CD4-positive, alpha-beta memory T cell (primary cell): ENCODE measurements around the gene BASP1. TPM values are rescaled to one million over a fixed set of nuclear protein-coding genes. Genes with fewer than 3 reads are reported as not detected.
"Not testable (repeated sequence)": the region's sequence is repeated elsewhere in the genome, so short reads cannot be mapped to it uniquely, and the experiment has no call there.

Source experiments
- CTCF ChIA-PET: fragments of 350-600 bp; sonication (Branson Sonifier 250); formaldehyde crosslinking; loops from one replicate; lab custom pipeline; 2021; ENCODE audit warnings: inconsistent platforms; ENCODE audit not compliant: partially characterized antibody; lab: Charles Lee
- POLR2A ChIA-PET: fragments of 350-600 bp; sonication (Branson Sonifier 250); formaldehyde crosslinking; loops from one replicate; lab custom pipeline; 2021; ENCODE audit not compliant: partially characterized antibody; lab: Charles Lee
- DNase-seq, 5 donors: peaks; one replicate each; pipeline versions ENCODE4 v3.0.0 to v3.0.0-alpha.2; 2020 to 2022; ENCODE audit warnings: mixed read lengths in 1 of 5
- H3K27ac ChIP-seq: one replicate; pipeline ENCODE4 v1.7.0; 2013; ENCODE audit warnings: low read depth, low read length
- H3K27me3 ChIP-seq: 2 replicates; pipeline ENCODE4 v1.7.0; 2013; ENCODE audit warnings: mild to moderate bottlenecking, low read length, moderate library complexity; ENCODE audit not compliant: insufficient read depth
- H3K36me3 ChIP-seq: 2 replicates; pipeline ENCODE4 v1.7.0; 2013; ENCODE audit warnings: mild to moderate bottlenecking, low read length, moderate library complexity; ENCODE audit not compliant: insufficient read depth
- H3K4me1 ChIP-seq: 2 replicates; pipeline ENCODE4 v1.7.0; 2013; ENCODE audit warnings: mild to moderate bottlenecking, low read length, moderate library complexity; ENCODE audit not compliant: insufficient read depth
- H3K4me3 ChIP-seq, 2 donors: one replicate each; pipeline ENCODE4 v1.7.0; 2013; ENCODE audit warnings: low read length in 2 of 2, mild to moderate bottlenecking in 1 of 2
- H3K9me3 ChIP-seq, 2 donors: one replicate each; pipeline ENCODE4 v1.7.0; 2013; ENCODE audit warnings: low read length in 2 of 2, control low read depth in 1 of 2; ENCODE audit not compliant: control insufficient read depth in 1 of 2
- H3K27ac Mint-ChIP-seq, 7 donors: one replicate each; pipeline ENCODE4 v1.8.0; 2020 to 2021; ENCODE audit warnings: mixed read lengths in 7 of 7, mild to moderate bottlenecking in 6 of 7, inconsistent platforms in 3 of 7, moderate library complexity in 3 of 7
- H3K27me3 Mint-ChIP-seq, 2 donors: one replicate each; pipeline ENCODE4 v1.8.0; 2020 to 2021; ENCODE audit warnings: mixed read lengths in 2 of 2
- H3K36me3 Mint-ChIP-seq, 2 donors: one replicate each; pipeline ENCODE4 v1.8.0; 2020 to 2021; ENCODE audit warnings: mixed read lengths in 2 of 2, inconsistent platforms in 1 of 2, mild to moderate bottlenecking in 1 of 2
- H3K4me1 Mint-ChIP-seq, 4 donors: one replicate each; pipeline ENCODE4 v1.8.0; 2020 to 2021; ENCODE audit warnings: mixed read lengths in 4 of 4, mild to moderate bottlenecking in 1 of 4
- H3K4me3 Mint-ChIP-seq, 8 donors: one replicate each; pipeline ENCODE4 v1.8.0; 2020 to 2021; ENCODE audit warnings: mixed read lengths in 8 of 8, mild to moderate bottlenecking in 7 of 8, moderate library complexity in 6 of 8, inconsistent platforms in 3 of 8
- H3K9me3 Mint-ChIP-seq, 8 donors: one replicate each; pipeline ENCODE4 v1.8.0; 2020 to 2021; ENCODE audit warnings: mixed read lengths in 8 of 8, mild to moderate bottlenecking in 5 of 8, inconsistent platforms in 3 of 8, moderate library complexity in 1 of 8
- intact Hi-C: fragments of 100-400 bp; cut with micrococcal nuclease; formaldehyde crosslinking; loops from one replicate; pipeline ENCODE4 v1.15.1; 2023
- polyA plus RNA-seq, 2 donors: library from polyadenylated mRNA; unstranded; fragments of 300-500 nt; fragmentation: Illumina TruSeq; gene quantifications; one replicate each; pipeline ENCODE4 v1.2.3, GENCODE V29; 2021
- total RNA-seq, 2 experiments: library from RNA; stranded (reverse); gene quantifications; one replicate each; pipeline ENCODE4 v1.2.3, GENCODE V29; 2021

Gene BASP1
- total and polyA plus RNA-seq, 4 experiments from 2014 or later: 0.10 to 0.90 (median 0.74) TPM

DNA sequence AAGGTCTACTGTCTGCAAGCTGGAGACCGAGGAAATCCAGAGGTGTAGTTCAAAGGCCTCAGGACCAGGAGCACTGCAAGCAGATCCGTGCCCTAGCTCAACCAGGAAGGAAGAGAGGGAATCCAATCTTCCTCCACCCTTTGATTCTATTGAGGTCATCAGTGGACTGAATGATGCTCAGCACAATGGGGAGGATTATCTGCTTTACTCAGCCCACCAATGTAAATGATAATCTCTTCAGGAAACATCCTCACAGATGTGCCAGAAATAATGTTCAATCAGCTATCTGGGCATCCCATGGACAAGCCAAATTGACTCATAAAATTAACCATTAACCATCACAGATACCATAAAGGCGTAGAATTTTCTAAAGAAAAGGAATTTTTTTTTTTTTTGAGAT lies 92.0 kb downstream of the BASP1 start:
- no peaks in the 10 kb centered on the region for H3K4me1 Mint-ChIP-seq
- no peak overlapping the region for H3K4me3 Mint-ChIP-seq
- no peak for DNase-seq
- Histone ChIP-seq H3K27ac (no peak overlapping the region), H3K36me3 (no peaks in the 10 kb centered on the region), H3K9me3 (no peaks in the 10 kb centered on the region), H3K4me3 (no peak overlapping the region), H3K27me3 (no peaks in the 10 kb centered on the region), H3K4me1 (no peaks in the 10 kb centered on the region)
- H3K27ac Mint-ChIP-seq: no peak overlapping the region
- intact Hi-C loops: no loop called here
- peaks cover 0 to 10% (median 2%) of the 10 kb centered on the region in 8 donors for H3K9me3 Mint-ChIP-seq
- ChIA-PET CTCF (no interaction called here), POLR2A (no interaction called here)
- H3K27me3 Mint-ChIP-seq: no peaks in the 10 kb centered on the region
- H3K36me3 Mint-ChIP-seq: no peaks in the 10 kb centered on the region

DNA sequence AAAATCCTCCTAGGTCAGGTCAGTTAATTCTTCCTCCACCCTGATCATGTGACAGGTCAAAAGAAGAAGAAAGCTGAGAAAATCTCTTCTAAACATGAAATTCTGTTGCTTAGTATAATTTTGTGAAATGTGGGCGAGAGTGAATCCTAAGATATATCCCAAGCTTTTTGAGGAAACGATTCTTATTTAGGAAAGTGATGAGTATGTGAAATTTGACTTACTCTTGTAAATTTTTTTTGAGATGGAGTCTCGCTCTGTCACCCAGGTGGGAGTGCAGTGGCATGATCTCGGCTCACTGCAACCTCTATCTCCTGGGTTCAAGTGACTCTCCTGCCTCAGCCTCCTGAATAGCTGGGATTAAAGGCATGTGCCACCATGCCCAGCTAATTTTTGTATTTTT lies 93.1 kb downstream of the BASP1 start:
- H3K9me3 ChIP-seq, H3K4me3 ChIP-seq, H3K27ac Mint-ChIP-seq, H3K36me3 ChIP-seq, H3K4me3 Mint-ChIP-seq, H3K36me3 Mint-ChIP-seq, intact Hi-C loops, H3K9me3 Mint-ChIP-seq, H3K27me3 Mint-ChIP-seq, H3K27me3 ChIP-seq, DNase-seq, POLR2A ChIA-PET, CTCF ChIA-PET, H3K4me1 Mint-ChIP-seq, H3K4me1 ChIP-seq, H3K27ac ChIP-seq: not testable (repeated sequence)

DNA sequence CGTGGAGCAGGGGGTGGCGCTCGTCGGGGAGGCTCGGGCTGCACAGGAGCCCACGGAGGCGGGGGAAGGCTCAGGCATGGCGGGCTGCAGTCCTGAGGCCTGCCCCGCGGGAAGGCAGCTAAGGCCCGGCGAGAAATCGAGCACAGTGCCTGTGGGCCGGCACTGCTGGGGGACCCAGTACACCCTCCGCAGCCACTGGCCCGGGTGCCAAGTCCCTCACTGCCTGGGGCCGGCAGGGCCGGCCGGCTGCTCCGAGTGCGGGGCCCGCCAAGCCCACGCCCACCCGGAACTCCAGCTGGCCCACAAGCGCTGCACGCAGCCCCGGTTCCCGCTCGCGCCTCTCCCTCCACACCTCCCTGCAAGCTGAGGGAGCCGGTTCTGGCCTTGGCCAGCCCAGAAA lies 94.4 kb downstream of the BASP1 start:
- H3K4me3 Mint-ChIP-seq, H3K9me3 ChIP-seq, CTCF ChIA-PET, H3K27ac ChIP-seq, H3K36me3 ChIP-seq, DNase-seq, H3K36me3 Mint-ChIP-seq, H3K27me3 ChIP-seq, H3K4me3 ChIP-seq, H3K27me3 Mint-ChIP-seq, H3K9me3 Mint-ChIP-seq, H3K4me1 Mint-ChIP-seq, intact Hi-C loops, H3K27ac Mint-ChIP-seq, H3K4me1 ChIP-seq: not testable (repeated sequence)
- POLR2A ChIA-PET: interaction anchor here (0.7 kb wide), 1 partner anchor 9 kb away, joined by 3 read pairs; no protein-coding TSS in a partner anchor

DNA sequence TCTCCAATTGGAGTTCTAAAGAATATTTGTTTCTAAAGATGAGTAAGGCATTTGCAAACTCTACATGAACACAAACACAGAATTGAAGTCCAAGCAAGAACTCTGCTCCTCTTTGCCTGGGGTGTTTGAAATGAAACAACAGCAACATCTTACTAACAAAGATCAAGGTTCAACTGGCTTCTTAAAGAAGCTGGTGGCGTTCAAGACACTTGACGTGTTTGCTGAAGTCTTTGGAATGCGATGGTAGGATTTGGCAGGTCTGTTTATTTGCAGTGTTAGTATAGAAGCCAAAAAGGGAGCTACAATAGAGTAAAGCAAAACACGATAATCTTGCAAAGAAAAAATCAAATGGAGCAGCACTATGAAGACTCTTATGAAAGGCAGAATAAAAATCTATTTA lies 94.9 kb downstream of the BASP1 start:
- peaks cover 0 to 9% (median 3%) of the 10 kb centered on the region in 8 donors for H3K9me3 Mint-ChIP-seq
- Histone ChIP-seq H3K4me3 (no peak overlapping the region), H3K36me3 (no peaks in the 10 kb centered on the region), H3K9me3 (no peaks in the 10 kb centered on the region), H3K27ac (no peak overlapping the region), H3K27me3 (no peaks in the 10 kb centered on the region), H3K4me1 (no peaks in the 10 kb centered on the region)
- POLR2A ChIA-PET: interaction anchor here (0.7 kb wide), 1 partner anchor 10 kb away, joined by 3 read pairs; no protein-coding TSS in a partner anchor
- peaks cover 0 to 1% (median 0%) of the 10 kb centered on the region in 4 donors for H3K4me1 Mint-ChIP-seq
- no peaks in the 10 kb centered on the region for H3K36me3 Mint-ChIP-seq
- no peak overlapping the region for H3K27ac Mint-ChIP-seq
- intact Hi-C loops: no loop called here
- H3K27me3 Mint-ChIP-seq: no peaks in the 10 kb centered on the region
- CTCF ChIA-PET: no interaction called here
- DNase-seq: no peak
- H3K4me3 Mint-ChIP-seq: no peak overlapping the region

DNA sequence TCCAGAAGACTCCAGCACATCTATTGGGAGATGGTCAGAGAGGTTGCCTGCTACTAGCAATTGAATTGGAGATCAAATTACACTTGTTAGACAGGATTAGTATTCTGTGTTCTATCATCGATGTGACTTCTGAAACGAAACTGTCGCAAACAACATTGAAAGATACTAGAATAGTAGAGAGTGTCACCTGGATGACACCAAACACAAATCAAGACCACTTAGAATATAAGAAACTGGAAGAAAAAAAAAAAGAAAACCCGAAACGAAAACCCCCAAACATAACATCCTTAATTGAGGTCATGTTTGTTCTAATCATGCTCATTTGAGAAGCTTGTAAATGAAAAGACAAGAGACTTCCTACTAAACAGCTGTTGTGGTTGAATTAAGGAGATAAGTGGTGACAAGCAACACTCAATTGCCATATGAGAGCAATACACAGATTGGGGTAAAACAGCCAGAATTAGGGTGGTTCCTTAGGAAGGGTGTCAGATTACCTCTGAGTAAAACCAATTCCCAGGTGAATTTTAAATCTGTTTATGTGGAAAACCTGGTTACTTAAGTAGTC lies 97.6 kb downstream of the BASP1 start:
- Histone ChIP-seq H3K27me3 (no peaks in the 10 kb centered on the region), H3K36me3 (no peaks in the 10 kb centered on the region), H3K9me3 (no peaks in the 10 kb centered on the region), H3K4me3 (no peak overlapping the region), H3K4me1 (no peaks in the 10 kb centered on the region), H3K27ac (no peak overlapping the region)
- Mint-ChIP-seq H3K9me3 (peaks cover 0 to 5% (median 2%) of the 10 kb centered on the region in 8 donors), H3K4me3 (no peak overlapping the region), H3K36me3 (no peaks in the 10 kb centered on the region), H3K4me1 (peaks cover 0 to 1% (median 0%) of the 10 kb centered on the region in 4 donors), H3K27me3 (no peaks in the 10 kb centered on the region), H3K27ac (no peak overlapping the region)
- intact Hi-C loops: no loop called here
- CTCF ChIA-PET: no interaction called here
- POLR2A ChIA-PET: no interaction called here
- no peak for DNase-seq

DNA sequence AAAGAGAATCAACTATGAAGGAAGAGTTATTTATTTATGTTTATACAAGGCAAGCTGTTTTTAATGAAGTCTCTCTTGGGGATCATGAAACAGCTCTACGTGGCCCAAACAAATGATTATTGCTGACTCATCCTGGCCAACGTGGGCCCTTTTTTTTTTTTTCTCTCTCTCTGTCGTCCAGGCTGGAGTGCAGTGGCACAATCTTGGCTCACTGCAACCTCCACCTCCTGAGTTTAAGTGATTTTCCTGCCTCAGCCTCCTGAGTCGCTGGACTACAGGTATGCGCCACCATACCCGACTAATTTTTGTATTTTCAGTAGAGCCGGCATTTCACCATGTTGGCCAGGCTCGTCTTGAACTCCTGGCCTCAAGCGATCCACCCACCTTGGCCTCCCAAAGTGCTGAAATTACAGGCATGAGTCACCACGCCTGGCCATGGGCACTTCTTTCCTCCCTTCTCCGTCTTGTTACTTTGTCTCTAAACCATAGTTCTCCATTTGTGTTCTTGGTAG lies 98.3 kb downstream of the BASP1 start:
- H3K36me3 ChIP-seq: no peaks in the 10 kb centered on the region
- no peak overlapping the region for H3K4me3 ChIP-seq
- Mint-ChIP-seq H3K27me3 (no peaks in the 10 kb centered on the region), H3K36me3 (no peaks in the 10 kb centered on the region), H3K27ac (no peak overlapping the region), H3K9me3 (peaks cover 0 to 10% (median 2%) of the 10 kb centered on the region in 8 donors), H3K4me1 (peaks cover 0 to 1% (median 0%) of the 10 kb centered on the region in 4 donors), H3K4me3 (no peak overlapping the region)
- no peak overlapping the region for H3K27ac ChIP-seq
- CTCF ChIA-PET: no interaction called here
- H3K27me3 ChIP-seq: no peaks in the 10 kb centered on the region
- no peaks in the 10 kb centered on the region for H3K4me1 ChIP-seq
- POLR2A ChIA-PET: no interaction called here
- intact Hi-C loops: no loop called here
- H3K9me3 ChIP-seq: no peaks in the 10 kb centered on the region
- no peak for DNase-seq

DNA sequence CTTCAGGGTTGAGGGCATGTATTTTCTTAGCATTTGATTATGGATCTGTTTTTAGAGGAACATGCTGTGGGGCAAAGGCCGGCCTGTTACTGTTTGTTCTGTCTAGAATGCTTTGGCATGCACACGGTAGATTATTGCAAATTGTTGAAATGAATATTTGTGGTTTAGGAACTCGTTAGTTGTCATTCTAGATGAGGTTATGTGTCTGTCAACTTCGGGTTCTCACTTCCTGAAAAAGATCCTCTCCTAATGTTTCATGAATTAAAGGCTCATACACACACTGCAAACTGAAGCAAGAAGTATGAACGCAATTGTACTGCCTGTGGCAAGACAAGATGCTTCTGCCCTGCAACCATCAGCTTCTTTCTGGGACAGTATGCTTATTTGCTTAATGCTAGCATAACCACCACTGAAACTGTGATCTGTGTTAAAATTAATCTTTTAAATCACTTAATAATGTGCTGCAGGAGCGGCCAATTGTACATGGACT lies 99.6 kb downstream of the BASP1 start:
- Mint-ChIP-seq H3K4me3 (no peak overlapping the region), H3K9me3 (peaks cover 0 to 11% (median 2%) of the 10 kb centered on the region in 8 donors), H3K4me1 (peaks cover 0 to 1% (median 0%) of the 10 kb centered on the region in 4 donors), H3K27me3 (no peaks in the 10 kb centered on the region), H3K27ac (no peak overlapping the region), H3K36me3 (no peaks in the 10 kb centered on the region)
- H3K9me3 ChIP-seq: no peaks in the 10 kb centered on the region
- DNase-seq: no peak
- no peaks in the 10 kb centered on the region for H3K4me1 ChIP-seq
- ChIA-PET CTCF (no interaction called here), POLR2A (no interaction called here)
- no peaks in the 10 kb centered on the region for H3K36me3 ChIP-seq
- intact Hi-C loops: no loop called here
- no peak overlapping the region for H3K27ac ChIP-seq
- no peak overlapping the region for H3K4me3 ChIP-seq
- no peaks in the 10 kb centered on the region for H3K27me3 ChIP-seq
